Non-pigmented ciliary epithelial cell (primary cell): Measurements from ENCODE around the gene IRF2BP2.
"Not testable (repeated sequence)": the region's sequence is repeated elsewhere in the genome, so short reads cannot be mapped to it uniquely, and the experiment has no call there.

Experiments
- DNase-seq: peaks from one replicate; pipeline ENCODE4 v3.0.0-alpha.2; 2010; ENCODE audit warnings: low read depth

Gene IRF2BP2

GRCh38 chr1:234601301-234602017 lies 8.5 kb downstream of the IRF2BP2 start:
- DNase-seq, result no peak

- no peak for DNase-seq
Measured at GRCh38 chr1:234600418-234601281, 9.3 kb downstream of the IRF2BP2 start.

GRCh38 chr1:234599617-234600417 lies 10.2 kb downstream of the IRF2BP2 start:
- DNase-seq, result no peak

GRCh38 chr1:234598974-234599616 lies 10.9 kb downstream of the IRF2BP2 start:
- DNase-seq, result no peak

- DNase-seq, result no peak
Measured at GRCh38 chr1:234597894-234598293, 12.1 kb downstream of the IRF2BP2 start.

- no peak for DNase-seq
Measured at GRCh38 chr1:234595899-234596298, 14.1 kb downstream of the IRF2BP2 start.

DNA sequence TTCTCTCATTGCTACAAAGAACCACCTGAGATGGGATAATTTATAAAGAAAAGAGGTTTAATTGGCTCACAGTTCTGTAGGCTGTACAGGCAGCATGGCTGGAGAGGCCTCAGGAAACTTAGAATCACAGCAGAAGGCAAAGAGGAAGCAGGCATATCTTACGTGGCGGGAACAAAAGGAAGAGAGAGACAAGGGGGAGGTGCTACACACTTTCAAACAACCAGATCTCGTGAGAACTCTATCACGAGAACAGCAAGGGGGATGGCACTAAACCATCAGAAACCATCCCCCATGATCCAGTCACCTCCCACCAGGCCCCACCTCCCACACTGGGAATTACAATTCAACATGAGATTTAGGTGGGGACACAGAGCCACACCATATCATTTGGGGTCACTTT lies 15.4 kb downstream of the IRF2BP2 start:
- not testable (repeated sequence) for DNase-seq

- DNase-seq, result no peak
Measured at GRCh38 chr1:234593771-234594504, 16.0 kb downstream of the IRF2BP2 start.

GRCh38 chr1:234593109-234593508 lies 16.9 kb downstream of the IRF2BP2 start:
- no peak for DNase-seq

GRCh38 chr1:234592240-234592639 lies 17.7 kb downstream of the IRF2BP2 start:
- no peak for DNase-seq

- no peak for DNase-seq
Measured at GRCh38 chr1:234591131-234591530, 18.8 kb downstream of the IRF2BP2 start.

DNA sequence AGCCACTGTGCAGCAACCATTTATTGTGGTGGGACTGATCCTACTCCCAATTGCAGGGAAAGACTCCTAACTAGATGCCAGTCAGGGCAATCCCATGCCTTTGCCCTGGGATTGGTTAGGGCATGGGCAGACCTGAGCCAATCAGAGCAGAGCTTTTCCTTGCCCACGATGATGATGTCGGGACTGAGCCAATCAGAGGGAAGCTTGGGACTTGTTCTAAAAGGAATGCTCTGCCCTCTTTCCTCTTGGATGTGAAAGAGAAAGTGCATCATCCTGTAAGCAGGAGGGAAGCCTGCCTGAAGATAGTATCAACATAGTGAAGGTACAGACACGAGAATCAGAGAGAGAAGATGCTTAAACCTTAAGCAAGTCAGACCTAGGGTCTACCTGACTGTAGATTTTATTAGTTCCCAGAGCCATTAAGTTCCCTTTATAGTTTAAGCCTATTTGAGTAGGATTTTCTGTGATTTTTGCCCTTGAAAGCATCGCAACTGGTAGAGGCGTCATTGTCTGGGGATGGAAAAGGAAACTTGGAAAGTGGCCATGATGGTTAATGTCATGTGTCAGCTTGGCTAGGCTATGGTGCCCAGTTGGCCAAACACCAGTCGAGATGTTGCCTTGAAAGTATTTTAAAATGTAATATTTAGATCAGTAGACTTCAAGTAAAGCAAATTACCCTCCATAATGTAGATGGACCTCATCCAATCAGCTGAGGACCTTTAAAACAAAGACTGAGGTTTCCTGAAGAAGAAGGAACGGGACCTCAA lies 19.9 kb downstream of the IRF2BP2 start:
- no peak for DNase-seq

- no peak for DNase-seq
Measured at GRCh38 chr1:234589064-234589800, 20.7 kb downstream of the IRF2BP2 start.

DNA sequence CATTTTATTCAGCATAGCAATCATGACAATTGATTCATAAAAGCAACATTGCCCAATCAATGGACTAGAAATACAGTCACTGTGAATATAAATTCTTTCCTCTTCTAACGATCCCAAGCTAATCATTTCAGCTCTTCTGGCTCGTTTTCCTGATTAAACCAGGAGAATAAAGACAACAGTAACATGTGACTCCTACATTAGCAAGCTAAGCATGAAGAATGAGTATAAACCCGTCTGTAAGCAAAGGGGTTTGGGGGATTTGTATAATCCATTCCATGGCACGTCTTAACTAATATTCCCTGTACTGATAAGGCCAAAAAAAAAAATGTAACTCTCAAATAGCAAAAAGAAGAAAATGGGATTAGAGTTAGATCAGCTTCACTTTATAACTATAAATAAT lies 21.6 kb downstream of the IRF2BP2 start:
- DNase-seq, result no peak

DNA sequence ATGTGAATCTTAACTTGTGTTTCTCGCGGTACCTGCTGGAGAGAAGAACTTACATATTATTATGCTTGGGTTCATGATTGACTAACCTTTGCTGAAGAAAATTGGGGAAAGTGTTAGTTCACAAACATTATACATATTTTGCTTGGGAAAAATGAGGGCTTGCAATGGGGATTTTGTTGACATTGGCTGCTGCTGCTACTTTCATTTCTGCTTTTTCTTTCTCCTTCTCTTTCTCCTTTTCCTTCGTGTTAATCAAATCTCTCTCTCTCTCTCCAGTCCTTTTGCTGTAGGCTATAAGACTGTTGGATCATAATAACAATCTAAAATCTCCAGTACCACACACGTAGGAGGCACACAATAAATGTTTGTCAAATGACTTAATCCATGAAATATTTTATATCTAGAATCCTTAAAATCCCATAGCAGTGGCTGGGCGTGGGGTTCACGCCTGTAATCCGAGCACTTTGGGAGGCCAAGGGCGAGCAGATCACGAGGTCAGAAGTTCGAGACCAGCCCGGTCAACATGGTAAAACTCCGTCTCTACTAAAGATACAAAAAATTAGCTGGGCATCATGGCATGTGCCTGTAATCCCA lies 23.0 kb downstream of the IRF2BP2 start:
- no peak for DNase-seq

- no peak for DNase-seq
Measured at GRCh38 chr1:234586304-234586703, 23.7 kb downstream of the IRF2BP2 start.

GRCh38 chr1:234585330-234586055 lies 24.5 kb downstream of the IRF2BP2 start:
- DNase-seq, result no peak

DNA sequence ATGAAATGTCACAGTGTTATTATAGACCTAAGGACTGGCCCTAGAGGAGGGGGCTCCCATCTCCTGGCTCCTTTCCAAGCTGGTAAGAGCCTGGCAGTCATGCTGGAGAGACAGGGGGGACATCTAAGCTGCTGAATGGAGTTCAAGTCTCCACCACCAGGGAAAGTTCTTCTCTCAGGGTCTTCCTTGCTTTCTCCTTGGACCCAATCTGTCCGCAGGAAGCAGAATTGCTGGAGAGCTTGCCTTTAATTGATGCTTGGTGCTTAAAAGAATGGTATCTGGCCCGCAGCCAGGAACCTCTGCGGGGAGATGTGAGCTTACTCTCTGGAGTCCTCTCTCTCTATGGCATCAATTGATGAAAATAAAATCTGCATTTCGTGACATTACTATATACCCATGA lies 25.1 kb downstream of the IRF2BP2 start:
- no peak for DNase-seq

- no peak for DNase-seq
Measured at GRCh38 chr1:234584420-234584805, 25.6 kb downstream of the IRF2BP2 start.
